Mesodermal cell (in vitro differentiated cells): ENCODE data around the gene TRIM22.
"Not testable (repeated sequence)": the region's sequence is repeated elsewhere in the genome, so short reads cannot be mapped to it uniquely, and the experiment has no call there.

Source experiments
- H3K27ac ChIP-seq: 2 replicates; pipeline ENCODE4 v1.7.0; 2013; ENCODE audit warnings: mild to moderate bottlenecking, low read depth, low read length, moderate library complexity; ENCODE audit not compliant: severe bottlenecking
- H3K36me3 ChIP-seq: 2 replicates; pipeline ENCODE4 v1.7.1; 2013; ENCODE audit warnings: mild to moderate bottlenecking, low read length, moderate library complexity; ENCODE audit not compliant: control insufficient read depth, insufficient read depth
- H3K4me1 ChIP-seq: one replicate; pipeline ENCODE4 v1.7.1; 2013; ENCODE audit warnings: mild to moderate bottlenecking, low read length; ENCODE audit not compliant: insufficient read depth, control insufficient read depth, poor library complexity, severe bottlenecking
- H3K4me3 ChIP-seq: 2 replicates; pipeline ENCODE4 v1.7.0; 2013; ENCODE audit warnings: low read length, control low read depth, mild to moderate bottlenecking; ENCODE audit not compliant: insufficient read depth, poor library complexity, severe bottlenecking; ENCODE audit errors: extremely low read depth
- H3K9me3 ChIP-seq: 2 replicates; pipeline ENCODE4 v1.7.1; 2013; ENCODE audit warnings: mild to moderate bottlenecking, low read length, moderate library complexity; ENCODE audit not compliant: control insufficient read depth
- WGBS, 2 experiments: methylation state at CpG; one replicate each; pipeline ENCODE4 v1.1.5; 2013; ENCODE audit warnings: missing lambda C conversion rate in 2 of 2; ENCODE audit not compliant: insufficient coverage in 2 of 2; 5-methylcytosine and 5-hydroxymethylcytosine counted together

Gene TRIM22

DNA sequence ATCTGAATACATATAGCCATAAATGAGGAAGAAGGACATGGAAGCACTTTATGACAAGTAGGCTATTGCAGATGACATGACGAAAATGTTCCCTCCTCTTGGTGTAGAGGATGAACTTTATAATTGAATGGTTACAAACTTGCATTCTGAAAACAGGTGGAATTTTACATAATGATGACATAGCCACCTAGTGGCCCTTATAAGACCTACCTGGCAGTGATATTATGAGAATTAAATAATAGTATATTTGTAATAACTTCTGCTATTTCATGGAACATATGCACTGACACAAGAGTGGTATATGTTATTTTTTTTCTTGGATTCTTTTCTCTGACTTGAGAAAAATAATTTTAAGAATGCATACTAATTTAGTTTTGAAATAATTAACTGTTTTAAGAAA, 22.9 kb downstream of the TRIM22 start:
- 100% methylated on average over 1 of the region's 1 CpG; no CpG with 5 or more reads in 1 of the 2 experiments for WGBS, 2 experiments
- Histone ChIP-seq H3K4me1 (no peaks in the 10 kb centered on the region), H3K36me3 (no peaks in the 10 kb centered on the region), H3K4me3 (no peak overlapping the region), H3K9me3 (no peaks in the 10 kb centered on the region), H3K27ac (no peak overlapping the region)

GRCh38 chr11:5713695-5714094, 24.1 kb downstream of the TRIM22 start:
- Histone ChIP-seq H3K9me3 (no peaks in the 10 kb centered on the region), H3K4me1 (no peaks in the 10 kb centered on the region), H3K27ac (no peak overlapping the region), H3K4me3 (no peak overlapping the region), H3K36me3 (no peaks in the 10 kb centered on the region)
- WGBS, 2 experiments = 83 to 89% methylated on average over 1 to 3 of the region's 5 CpGs

DNA sequence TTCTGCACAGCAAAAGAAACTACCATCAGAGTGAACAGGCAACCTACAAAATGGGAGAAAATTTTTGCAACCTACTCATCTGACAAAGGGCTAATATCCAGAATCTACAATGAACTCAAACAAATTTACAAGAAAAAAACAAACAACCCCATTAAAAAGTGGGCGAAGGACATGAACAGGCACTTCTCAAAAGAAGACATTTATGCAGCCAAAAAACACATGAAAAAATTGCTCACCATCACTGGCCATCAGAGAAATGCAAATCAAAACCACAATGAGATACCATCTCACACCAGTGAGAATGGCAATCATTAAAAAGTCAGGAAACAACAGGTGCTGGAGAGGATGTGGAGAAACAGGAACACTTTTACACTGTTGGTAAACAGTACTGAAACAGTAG, 26.9 kb downstream of the TRIM22 start:
- not testable (repeated sequence) for H3K4me3 ChIP-seq, H3K4me1 ChIP-seq, H3K9me3 ChIP-seq, H3K36me3 ChIP-seq, H3K27ac ChIP-seq
- 100% methylated on average over 1 of the region's 1 CpG; no CpG with 5 or more reads in 1 of the 2 experiments for WGBS, 2 experiments

DNA sequence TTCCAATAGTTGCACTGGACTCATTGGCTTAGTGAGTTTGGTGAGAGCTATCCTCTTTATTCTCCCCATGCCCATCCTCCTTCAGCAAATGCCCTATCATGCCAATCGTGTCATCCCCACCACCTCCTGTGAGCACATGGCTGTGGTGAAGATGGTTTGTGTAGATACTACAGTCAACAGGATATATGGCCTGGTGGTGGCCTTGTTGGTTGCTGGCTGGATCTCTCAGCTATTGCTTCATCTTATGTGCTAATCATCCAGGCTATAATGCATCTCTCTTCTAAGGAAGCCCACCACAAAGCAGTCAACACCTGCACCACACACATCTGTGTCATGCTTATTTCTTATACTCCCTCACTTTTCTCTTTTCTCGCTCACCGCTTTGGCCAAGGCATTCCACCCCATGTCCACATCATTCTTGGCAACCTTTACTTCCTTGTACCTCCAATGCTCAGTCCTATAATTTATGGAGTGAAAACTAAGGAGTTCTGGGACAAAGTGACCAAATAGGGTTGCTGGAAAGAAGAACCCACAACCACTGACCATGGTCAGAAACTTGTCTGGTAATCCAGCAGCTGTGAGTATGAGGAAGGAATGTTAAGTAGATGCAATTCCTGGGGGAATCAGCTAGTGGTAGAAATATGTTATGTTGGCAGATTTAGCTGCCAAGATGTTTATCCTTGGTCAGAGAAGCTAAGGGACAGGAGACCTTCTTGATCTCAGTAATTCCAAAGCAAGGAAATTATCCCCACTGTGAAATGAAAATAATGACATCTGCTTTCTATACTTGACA, 30.3 kb downstream of the TRIM22 start:
- no peak overlapping the region for H3K4me3 ChIP-seq
- H3K36me3 ChIP-seq = no peaks in the 10 kb centered on the region
- H3K4me1 ChIP-seq = no peaks in the 10 kb centered on the region
- WGBS, 2 experiments = no CpG with 5 or more reads among the region's 3 CpGs
- no peak overlapping the region for H3K27ac ChIP-seq
- H3K9me3 ChIP-seq = no peaks in the 10 kb centered on the region

DNA sequence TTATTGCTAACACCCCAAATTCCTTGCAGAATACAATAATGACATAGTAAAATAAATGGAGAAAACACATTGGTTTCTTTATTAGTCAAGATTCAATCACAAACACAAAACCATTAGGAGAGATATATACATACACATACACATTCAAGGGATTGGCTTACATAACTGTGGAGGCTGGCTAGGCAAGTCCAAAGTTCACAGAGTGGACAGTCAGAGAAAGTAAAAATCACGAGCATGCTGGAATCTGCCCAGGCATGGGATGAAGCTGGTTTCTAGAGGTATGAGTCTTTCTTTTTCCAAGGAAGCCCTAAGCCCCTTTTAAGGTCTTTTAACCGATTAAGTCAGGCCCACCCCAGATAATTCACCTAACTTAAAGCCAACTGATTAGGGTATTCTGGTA, 33.0 kb downstream of the TRIM22 start:
- H3K27ac ChIP-seq = no peak overlapping the region
- no peaks in the 10 kb centered on the region for H3K4me1 ChIP-seq
- no peaks in the 10 kb centered on the region for H3K36me3 ChIP-seq
- no peaks in the 10 kb centered on the region for H3K9me3 ChIP-seq
- WGBS, 2 experiments = 100% methylated on average over 1 of the region's 2 CpGs
- H3K4me3 ChIP-seq = no peak overlapping the region

GRCh38 chr11:5726351-5726750, 36.8 kb downstream of the TRIM22 start:
- no peaks in the 10 kb centered on the region for H3K9me3 ChIP-seq
- H3K36me3 ChIP-seq = no peaks in the 10 kb centered on the region
- H3K4me1 ChIP-seq = no peaks in the 10 kb centered on the region
- H3K27ac ChIP-seq = no peak overlapping the region
- H3K4me3 ChIP-seq = no peak overlapping the region
- 88 to 93% methylated on average over 1 of the region's 1 CpG for WGBS, 2 experiments

DNA sequence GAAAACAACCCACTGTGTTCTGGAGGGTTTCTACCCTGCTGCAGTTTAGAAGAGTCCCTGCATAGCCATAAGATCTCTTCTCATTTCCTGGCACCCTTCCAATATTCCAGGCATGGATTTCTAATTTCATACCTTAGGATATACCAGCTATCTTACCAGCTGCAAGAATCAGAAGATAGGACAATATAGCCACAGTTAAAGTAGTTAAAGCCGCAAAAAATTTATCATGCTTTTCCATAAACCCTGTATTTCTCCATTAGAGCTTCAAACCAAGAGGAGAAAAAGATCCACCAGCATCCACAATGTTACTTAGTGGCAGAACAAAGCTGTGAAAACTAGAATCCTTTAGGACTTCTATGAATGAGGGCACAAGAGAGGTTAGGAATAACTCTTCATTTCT, 38.1 kb downstream of the TRIM22 start:
- Histone ChIP-seq H3K4me1 (no peaks in the 10 kb centered on the region), H3K27ac (no peak overlapping the region), H3K36me3 (no peaks in the 10 kb centered on the region), H3K9me3 (no peaks in the 10 kb centered on the region), H3K4me3 (no peak overlapping the region)
- 100% methylated on average over 1 of the region's 1 CpG; no CpG with 5 or more reads in 1 of the 2 experiments for WGBS, 2 experiments

DNA sequence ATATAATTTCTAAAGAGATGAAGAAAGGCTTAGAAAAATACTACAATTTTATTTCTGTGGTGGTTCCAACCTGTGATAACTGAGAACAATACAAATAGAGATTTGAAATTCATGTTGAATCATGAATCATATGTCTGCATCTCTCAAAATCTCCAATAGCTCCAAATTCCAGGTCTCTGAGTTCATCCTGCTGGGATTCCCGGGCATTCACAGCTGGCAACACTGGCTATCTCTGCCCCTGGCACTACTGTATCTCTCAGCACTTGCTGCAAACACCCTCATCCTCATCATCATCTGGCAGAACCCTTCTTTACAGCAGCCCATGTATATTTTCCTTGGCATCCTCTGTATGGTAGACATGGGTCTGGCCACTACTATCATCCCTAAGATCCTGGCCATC, 46.8 kb downstream of the TRIM22 start, which contains the start of gene OR56B1:
OR56B1 (plus strand) TSS at position 53 of the 400 bp plus-strand sequence; CDS start at position 122, 69 bp downstream.
- Histone ChIP-seq H3K27ac (no peak within 1 kb of the TSS), H3K4me1 (no peaks in the 10 kb centered on the region), H3K4me3 (no peak within 1 kb of the TSS), H3K36me3 (no peaks in the 10 kb centered on the region), H3K9me3 (no peaks in the 10 kb centered on the region)
- WGBS, 2 experiments = 63 to 89% methylated on average over 1 of the region's 1 CpG

GRCh38 chr11:5737091-5737490, 47.5 kb downstream of the TRIM22 start:
- Histone ChIP-seq H3K36me3 (no peaks in the 10 kb centered on the region), H3K27ac (no peak overlapping the region), H3K4me3 (no peak overlapping the region), H3K9me3 (no peaks in the 10 kb centered on the region), H3K4me1 (no peaks in the 10 kb centered on the region)

DNA sequence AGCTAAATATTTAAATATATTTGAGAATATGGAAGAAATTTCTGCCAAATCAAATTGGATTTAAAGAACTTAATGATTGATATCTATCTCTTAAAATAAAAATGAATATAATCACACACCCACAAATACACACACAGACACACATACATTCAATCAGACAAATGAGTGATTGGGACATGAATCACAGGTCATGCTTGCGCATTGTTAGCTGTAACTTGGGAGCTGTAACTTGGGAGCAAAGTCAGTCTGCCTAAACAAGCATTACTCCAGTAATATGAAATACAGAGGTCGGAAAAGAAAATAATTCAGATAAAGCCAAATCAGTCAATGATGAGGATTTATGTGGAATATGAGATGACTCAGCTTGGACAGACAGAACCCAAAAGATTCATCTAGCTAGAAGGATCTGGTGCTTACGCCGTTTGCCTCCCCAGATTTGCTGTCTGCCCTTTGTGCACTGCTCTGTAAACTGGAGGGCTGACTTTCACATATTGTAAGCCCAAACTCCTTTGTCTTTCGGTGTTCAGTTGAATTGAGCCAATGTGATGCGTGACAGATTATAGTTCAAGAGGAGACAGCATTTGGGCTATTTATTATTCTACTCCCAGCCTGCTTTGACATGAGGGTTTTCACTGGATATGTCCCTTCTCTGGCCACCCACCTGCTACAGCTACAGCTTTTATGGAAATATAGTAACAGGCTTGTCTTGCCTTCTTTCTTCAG, 48.2 kb downstream of the TRIM22 start:
- no peaks in the 10 kb centered on the region for H3K36me3 ChIP-seq
- no peak overlapping the region for H3K27ac ChIP-seq
- H3K4me3 ChIP-seq = no peak overlapping the region
- WGBS, 2 experiments = 83 to 89% methylated on average over 3 to 4 of the region's 6 CpGs
- H3K4me1 ChIP-seq = no peaks in the 10 kb centered on the region
- H3K9me3 ChIP-seq = no peaks in the 10 kb centered on the region

- Histone ChIP-seq H3K36me3 (no peaks in the 10 kb centered on the region), H3K4me1 (no peaks in the 10 kb centered on the region), H3K27ac (no peak overlapping the region), H3K4me3 (no peak overlapping the region), H3K9me3 (no peaks in the 10 kb centered on the region)
- no CpG with 5 or more reads among the region's 1 CpG for WGBS, 2 experiments
Measured at GRCh38 chr11:5738431-5738830, 48.8 kb downstream of the TRIM22 start.
